ENCODE data around the gene PANX2.
A peak's percentile ranks its signal among the peaks of the same experiment; 100 is the strongest.
"Not testable (repeated sequence)": the region's sequence is repeated elsewhere in the genome, so short reads cannot be mapped to it uniquely, and the experiment has no call there.

The PANX2 gene

GRCh38 chr22:50147258-50148165 is 23.0 kb upstream of the PANX2 start:
- H3K18ac ChIP-seq (ENCODE audit: low read depth in 1 of 2, low read length in 2 of 2); H3K27ac ChIP-seq (ENCODE audit: low read length, poor library complexity, severe bottlenecking); H2BK5ac ChIP-seq (ENCODE audit: low read depth, low read length, poor library complexity, severe bottlenecking); DNase-seq; H3K4me3 ChIP-seq (ENCODE audit: insufficient read depth in 1 of 2, low read depth in 1 of 2, low read length in 2 of 2); H2BK120ac ChIP-seq (ENCODE audit: low read depth, low read length); H3K9me3 ChIP-seq (ENCODE audit: control insufficient read depth, low read length); H3K36me3 ChIP-seq (ENCODE audit: control insufficient read depth in 1 of 2, insufficient read depth in 2 of 2, low read depth in 1 of 2, low read length in 2 of 2); H3K14ac ChIP-seq (ENCODE audit: low read length in 2 of 2); H3K4me2 ChIP-seq (ENCODE audit: low read length, poor library complexity, severe bottlenecking); H3K9ac ChIP-seq (ENCODE audit: low read length); H3K79me1 ChIP-seq (replicated peaks; ENCODE audit: low read length, poor library complexity, severe bottlenecking); H3K23ac ChIP-seq (ENCODE audit: low read length in 2 of 2); H2AFZ ChIP-seq (ENCODE audit: low read depth, low read length); H2BK12ac ChIP-seq (ENCODE audit: low read length in 2 of 2); H4K91ac ChIP-seq (ENCODE audit: low read length); H3K4ac ChIP-seq (ENCODE audit: low read depth in 1 of 2, low read length in 2 of 2); H2AK5ac ChIP-seq (ENCODE audit: low read length, severe bottlenecking); H2BK15ac ChIP-seq (ENCODE audit: low read depth, poor library complexity, severe bottlenecking); H3K4me1 ChIP-seq (ENCODE audit: control insufficient read depth, insufficient read depth, low read depth, low read length); H4K8ac ChIP-seq (ENCODE audit: low read length): not testable (repeated sequence)
- WGBS: 80% methylated on average over 14 of the region's 26 CpGs
- peaks cover 16 to 44% of the 10 kb centered on the region in 2 experiments for H3K27me3 ChIP-seq (ENCODE audit: control insufficient read depth in 1 of 2, insufficient read depth in 1 of 2, low read length in 2 of 2)

- no peak overlapping the region for H3K27ac ChIP-seq (ENCODE audit: low read length, poor library complexity, severe bottlenecking)
- no peaks in the 10 kb centered on the region for H3K9me3 ChIP-seq (ENCODE audit: control insufficient read depth, low read length)
- WGBS: 88% methylated on average over 12 of the region's 12 CpGs
These were observed 22.4 kb upstream of the PANX2 start for GRCh38 chr22:50148166-50148500.

DNA sequence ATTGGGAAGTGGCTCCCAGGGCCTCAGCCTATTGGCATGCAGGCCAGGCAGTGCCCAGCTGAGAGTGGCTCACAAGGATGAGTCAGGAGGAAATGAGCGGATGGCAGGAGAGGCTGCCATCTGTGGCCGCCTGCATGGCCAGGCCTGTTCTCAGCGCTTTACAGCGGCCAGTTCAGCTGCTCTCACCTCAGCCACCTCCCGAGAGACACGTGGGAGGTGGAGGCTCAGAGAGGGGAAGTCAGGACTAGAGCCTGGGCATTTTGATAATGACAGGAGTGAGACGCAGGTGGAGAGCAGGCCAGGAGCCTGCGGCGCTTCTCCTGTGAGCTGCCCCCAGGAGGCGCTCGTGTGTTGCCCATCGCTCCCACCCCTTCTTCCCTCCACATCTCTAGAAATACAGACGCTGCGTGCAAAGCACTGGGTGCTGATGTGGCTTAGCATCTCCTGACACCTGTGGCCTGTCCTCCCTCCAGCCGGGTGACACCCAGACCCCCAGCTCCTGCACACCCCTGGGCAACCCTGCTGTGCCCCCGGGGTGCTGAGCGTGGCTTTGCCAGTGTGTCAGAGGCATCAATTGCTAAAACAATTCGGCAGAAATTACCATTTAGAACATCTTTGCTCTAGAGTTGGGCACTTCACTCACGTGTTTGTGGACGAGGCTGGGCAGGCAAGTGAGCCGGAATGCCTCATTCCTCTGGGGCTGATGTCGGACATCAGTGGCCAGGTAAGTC is 21.4 kb upstream of the PANX2 start:
- Histone ChIP-seq H2BK5ac (ENCODE audit: low read depth, low read length, poor library complexity, severe bottlenecking) (no peak overlapping the region), H3K9ac (ENCODE audit: low read length) (no peak overlapping the region), H2BK120ac (ENCODE audit: low read depth, low read length) (no peak overlapping the region), H3K79me1 (replicated peaks; ENCODE audit: low read length, poor library complexity, severe bottlenecking) (no peaks in the 10 kb centered on the region), H3K27ac (ENCODE audit: low read length, poor library complexity, severe bottlenecking) (no peak overlapping the region), H3K18ac (ENCODE audit: low read depth in 1 of 2, low read length in 2 of 2) (no peak overlapping the region), H3K9me3 (ENCODE audit: control insufficient read depth, low read length) (no peaks in the 10 kb centered on the region), H2AK5ac (ENCODE audit: low read length, severe bottlenecking) (no peak overlapping the region), H3K23ac (ENCODE audit: low read length in 2 of 2) (no peak overlapping the region), H2BK15ac (ENCODE audit: low read depth, poor library complexity, severe bottlenecking) (no peak overlapping the region), H3K4me1 (ENCODE audit: control insufficient read depth, insufficient read depth, low read depth, low read length) (peaks cover 9% of the 10 kb centered on the region), H4K8ac (ENCODE audit: low read length) (peak overlapping the region; percentile 5), H2BK12ac (ENCODE audit: low read length in 2 of 2) (peak overlapping the region in 1 of 2 experiments; percentile 34), H3K27me3 (ENCODE audit: control insufficient read depth in 1 of 2, insufficient read depth in 1 of 2, low read length in 2 of 2) (peaks cover 22 to 42% of the 10 kb centered on the region in 2 experiments), H3K14ac (ENCODE audit: low read length in 2 of 2) (no peak overlapping the region), H2AFZ (ENCODE audit: low read depth, low read length) (no peak overlapping the region), H3K36me3 (ENCODE audit: control insufficient read depth in 1 of 2, insufficient read depth in 2 of 2, low read depth in 1 of 2, low read length in 2 of 2) (no peaks in the 10 kb centered on the region), H3K4me3 (ENCODE audit: insufficient read depth in 1 of 2, low read depth in 1 of 2, low read length in 2 of 2) (no peak overlapping the region), H3K4ac (ENCODE audit: low read depth in 1 of 2, low read length in 2 of 2) (no peak overlapping the region), H4K91ac (ENCODE audit: low read length) (peak overlapping the region; percentile 66), H3K4me2 (ENCODE audit: low read length, poor library complexity, severe bottlenecking) (no peak overlapping the region)
- WGBS: 40% methylated on average over 18 of the region's 22 CpGs
- peak; percentile 60 for DNase-seq

More at GRCh38 chr22:50148166-50148500, 22.4 kb upstream of the PANX2 start:
- H3K79me1 ChIP-seq (replicated peaks; ENCODE audit: low read length, poor library complexity, severe bottlenecking): no peaks in the 10 kb centered on the region
- H3K4me2 ChIP-seq (ENCODE audit: low read length, poor library complexity, severe bottlenecking): no peak overlapping the region
- no peak overlapping the region for H3K14ac ChIP-seq (ENCODE audit: low read length in 2 of 2)
- no peaks in the 10 kb centered on the region for H3K36me3 ChIP-seq (ENCODE audit: control insufficient read depth in 1 of 2, insufficient read depth in 2 of 2, low read depth in 1 of 2, low read length in 2 of 2)
- H3K4ac ChIP-seq (ENCODE audit: low read depth in 1 of 2, low read length in 2 of 2): no peak overlapping the region
- H3K4me3 ChIP-seq (ENCODE audit: insufficient read depth in 1 of 2, low read depth in 1 of 2, low read length in 2 of 2): peak overlapping the region in 1 of 2 experiments; percentile 18
- no peak overlapping the region for H2BK120ac ChIP-seq (ENCODE audit: low read depth, low read length)
- peaks cover 21 to 42% of the 10 kb centered on the region in 2 experiments for H3K27me3 ChIP-seq (ENCODE audit: control insufficient read depth in 1 of 2, insufficient read depth in 1 of 2, low read length in 2 of 2)
- H4K8ac ChIP-seq (ENCODE audit: low read length): no peak overlapping the region
- no peak overlapping the region for H4K91ac ChIP-seq (ENCODE audit: low read length)
- H2AK5ac ChIP-seq (ENCODE audit: low read length, severe bottlenecking): no peak overlapping the region
- no peak overlapping the region for H2BK15ac ChIP-seq (ENCODE audit: low read depth, poor library complexity, severe bottlenecking)
- no peak overlapping the region for H2BK12ac ChIP-seq (ENCODE audit: low read length in 2 of 2)
- no peak overlapping the region for H3K18ac ChIP-seq (ENCODE audit: low read depth in 1 of 2, low read length in 2 of 2)
- H3K23ac ChIP-seq (ENCODE audit: low read length in 2 of 2): no peak overlapping the region
- DNase-seq: no peak
- H2AFZ ChIP-seq (ENCODE audit: low read depth, low read length): no peak overlapping the region
- no peak overlapping the region for H2BK5ac ChIP-seq (ENCODE audit: low read depth, low read length, poor library complexity, severe bottlenecking)
- no peak overlapping the region for H3K9ac ChIP-seq (ENCODE audit: low read length)
- H3K4me1 ChIP-seq (ENCODE audit: control insufficient read depth, insufficient read depth, low read depth, low read length): peaks cover 9% of the 10 kb centered on the region
